Cardiac muscle cell (in vitro differentiated cells and primary cell): Measurements from ENCODE around the gene PICK1. TPM values are rescaled to one million over a fixed set of nuclear protein-coding genes. Genes with fewer than 3 reads are reported as not detected.

Experiments used
- DNase-seq, 2 donors: peaks; one replicate each; pipeline versions ENCODE4 v3.0.0 to v3.0.0-alpha.2; 2010 to 2017; ENCODE audit warnings: low read depth in 1 of 2, low spot score in 1 of 2
- H3K27ac ChIP-seq: fragments of 200-600 bp; sonication (generic); 2 replicates; pipeline ENCODE4 v1.5.1; 2016
- H3K27me3 ChIP-seq: fragments of 200-600 bp; sonication (generic); 2 replicates; pipeline ENCODE4 v1.6.0; 2016; ENCODE audit warnings: control low read depth
- H3K36me3 ChIP-seq: fragments of 200-600 bp; sonication (generic); 2 replicates; pipeline ENCODE4 v1.5.1; 2016; ENCODE audit warnings: control low read depth
- H3K4me1 ChIP-seq: fragments of 200-600 bp; sonication (generic); 2 replicates; pipeline ENCODE4 v1.8.1; 2017; ENCODE audit warnings: low read depth, mild to moderate bottlenecking, mixed run types
- H3K4me3 ChIP-seq: fragments of 200-600 bp; sonication (generic); 2 replicates; pipeline ENCODE4 v1.5.1; 2016; ENCODE audit warnings: mild to moderate bottlenecking
- H3K9me3 ChIP-seq: fragments of 200-600 bp; sonication (generic); 2 replicates; pipeline ENCODE4 v1.5.1; 2017; ENCODE audit warnings: low read depth, mild to moderate bottlenecking, control low read depth
- CTCF ChIP-seq: IDR thresholded peaks from 2 replicates; pipeline ENCODE4 v1.5.1; 2012; ENCODE audit warnings: low read depth, mild to moderate bottlenecking, low read length
- polyA plus RNA-seq: library from polyadenylated mRNA; unstranded; fragments of >200 nt; fragmentation: Nextera tagmentation; extraction: Ambion mirVana; gene quantifications from 2 replicates; pipeline ENCODE4 v1.2.1, GENCODE V29; 2016
- total RNA-seq: library from RNA; depleted of rRNA; stranded (reverse); fragments of >200 nt; gene quantifications from 2 replicates; pipeline ENCODE4 v1.2.3, GENCODE V29; 2016

The PICK1 gene
- total and polyA plus RNA-seq, 2 experiments from 2014 or later: 57.8 to 60.4 TPM

DNA sequence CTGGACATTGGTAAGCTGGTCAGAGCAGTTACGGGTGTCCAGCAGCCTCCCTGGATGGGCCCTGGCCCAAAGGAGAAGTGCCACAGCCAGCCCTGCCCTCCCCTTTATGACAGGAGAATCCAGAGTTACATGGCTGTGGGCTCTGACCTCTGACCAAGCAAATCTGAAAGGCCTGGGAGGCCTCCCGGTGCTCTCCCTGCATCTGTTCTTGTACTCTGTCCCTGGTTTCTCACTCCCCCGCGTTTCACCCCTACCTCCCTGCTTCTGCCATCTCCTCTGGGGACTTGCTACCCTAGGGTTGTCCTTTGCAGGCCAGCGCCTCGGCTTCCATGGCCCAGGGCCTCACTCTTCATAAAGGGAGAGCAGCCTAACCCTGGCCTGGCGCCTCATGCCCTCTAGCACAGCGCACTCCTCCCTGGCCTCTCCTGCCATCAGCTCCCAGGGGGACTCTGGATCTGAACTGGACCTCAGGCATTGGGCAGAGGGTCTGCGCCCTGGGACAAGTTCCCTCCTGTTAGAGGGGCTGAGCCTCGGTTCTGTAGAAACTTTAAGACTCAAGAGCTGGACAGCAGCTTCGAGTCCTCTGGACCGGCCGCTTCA lies 10.7 kb downstream of the PICK1 start:
- Histone ChIP-seq H3K27me3 (no peaks in the 10 kb centered on the region), H3K9me3 (no peaks in the 10 kb centered on the region), H3K4me3 (no peak overlapping the region), H3K27ac (peak overlapping the region; percentile 86), H3K4me1 (peaks cover 34% of the 10 kb centered on the region), H3K36me3 (peaks cover 14% of the 10 kb centered on the region)
- no peak for TF ChIP-seq CTCF
- no peak for DNase-seq

GRCh38 chr22:38068641-38069371 lies 11.6 kb downstream of the PICK1 start:
- peaks cover 34% of the 10 kb centered on the region for H3K4me1 ChIP-seq
- no peaks in the 10 kb centered on the region for H3K9me3 ChIP-seq
- DNase-seq: no peak
- peak overlapping the region; percentile 86 for H3K27ac ChIP-seq
- no peaks in the 10 kb centered on the region for H3K27me3 ChIP-seq
- H3K36me3 ChIP-seq: peaks cover 23% of the 10 kb centered on the region
- TF ChIP-seq CTCF: no peak
- no peak overlapping the region for H3K4me3 ChIP-seq

- H3K4me1 ChIP-seq: peaks cover 34% of the 10 kb centered on the region
- H3K27ac ChIP-seq: peak overlapping the region; percentile 86
- H3K4me3 ChIP-seq: no peak overlapping the region
- peak; percentile 58 to 84 for DNase-seq
- H3K36me3 ChIP-seq: peaks cover 26% of the 10 kb centered on the region
- no peaks in the 10 kb centered on the region for H3K9me3 ChIP-seq
- peak; percentile 42 for TF ChIP-seq CTCF
- H3K27me3 ChIP-seq: no peaks in the 10 kb centered on the region
These were observed 12.4 kb downstream of the PICK1 start for GRCh38 chr22:38069372-38070249.

DNA sequence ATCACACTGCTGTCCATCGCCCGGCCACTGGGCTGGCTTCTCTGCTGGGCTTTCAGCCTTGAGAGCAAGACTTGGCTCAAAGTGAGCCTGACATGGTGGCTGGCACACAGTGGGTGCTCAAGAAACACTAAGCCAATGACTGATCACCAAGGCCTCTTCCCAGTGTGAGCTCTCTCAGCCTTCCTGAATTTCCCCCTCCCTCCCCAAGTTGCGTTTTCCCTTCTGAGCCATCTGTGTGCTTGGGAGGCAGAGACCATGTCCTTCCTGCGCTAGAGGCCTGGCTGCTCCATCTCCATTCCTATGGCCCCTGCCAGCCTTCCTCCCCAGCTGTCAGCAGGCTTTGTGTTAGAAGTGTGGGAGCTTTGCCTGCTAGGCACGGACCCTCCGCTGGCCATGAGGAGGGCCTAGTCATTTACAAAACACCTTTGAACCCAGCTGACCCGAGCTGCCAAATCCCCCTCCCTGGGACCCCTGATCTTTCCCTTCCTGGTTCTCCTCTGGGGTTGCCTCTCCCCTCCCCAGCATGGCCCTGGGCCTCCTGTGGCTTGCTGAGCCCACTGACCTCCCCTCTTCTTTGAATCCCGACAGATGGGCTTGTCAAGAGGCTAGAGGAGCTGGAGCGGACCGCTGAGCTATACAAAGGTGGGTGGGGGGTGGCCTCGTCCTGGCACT lies 13.2 kb downstream of the PICK1 start:
- H3K4me1 ChIP-seq: peaks cover 34% of the 10 kb centered on the region
- TF ChIP-seq CTCF: no peak
- DNase-seq: no peak
- peaks cover 19% of the 10 kb centered on the region for H3K36me3 ChIP-seq
- peak overlapping the region; percentile 86 for H3K27ac ChIP-seq
- H3K4me3 ChIP-seq: no peak overlapping the region
- H3K9me3 ChIP-seq: no peaks in the 10 kb centered on the region
- no peaks in the 10 kb centered on the region for H3K27me3 ChIP-seq
